NCI-H128 (cell line): ENCODE results near the gene CNNM4.
"Not testable (repeated sequence)": the region's sequence is repeated elsewhere in the genome, so short reads cannot be mapped to it uniquely, and the experiment has no call there.

ENCODE experiments used
- DNase-seq: peaks from one replicate; lab custom pipeline; 2025; ENCODE audit not compliant: unreplicated experiment; lab: John Stamatoyannopoulos, UW

CNNM4 gene

DNA sequence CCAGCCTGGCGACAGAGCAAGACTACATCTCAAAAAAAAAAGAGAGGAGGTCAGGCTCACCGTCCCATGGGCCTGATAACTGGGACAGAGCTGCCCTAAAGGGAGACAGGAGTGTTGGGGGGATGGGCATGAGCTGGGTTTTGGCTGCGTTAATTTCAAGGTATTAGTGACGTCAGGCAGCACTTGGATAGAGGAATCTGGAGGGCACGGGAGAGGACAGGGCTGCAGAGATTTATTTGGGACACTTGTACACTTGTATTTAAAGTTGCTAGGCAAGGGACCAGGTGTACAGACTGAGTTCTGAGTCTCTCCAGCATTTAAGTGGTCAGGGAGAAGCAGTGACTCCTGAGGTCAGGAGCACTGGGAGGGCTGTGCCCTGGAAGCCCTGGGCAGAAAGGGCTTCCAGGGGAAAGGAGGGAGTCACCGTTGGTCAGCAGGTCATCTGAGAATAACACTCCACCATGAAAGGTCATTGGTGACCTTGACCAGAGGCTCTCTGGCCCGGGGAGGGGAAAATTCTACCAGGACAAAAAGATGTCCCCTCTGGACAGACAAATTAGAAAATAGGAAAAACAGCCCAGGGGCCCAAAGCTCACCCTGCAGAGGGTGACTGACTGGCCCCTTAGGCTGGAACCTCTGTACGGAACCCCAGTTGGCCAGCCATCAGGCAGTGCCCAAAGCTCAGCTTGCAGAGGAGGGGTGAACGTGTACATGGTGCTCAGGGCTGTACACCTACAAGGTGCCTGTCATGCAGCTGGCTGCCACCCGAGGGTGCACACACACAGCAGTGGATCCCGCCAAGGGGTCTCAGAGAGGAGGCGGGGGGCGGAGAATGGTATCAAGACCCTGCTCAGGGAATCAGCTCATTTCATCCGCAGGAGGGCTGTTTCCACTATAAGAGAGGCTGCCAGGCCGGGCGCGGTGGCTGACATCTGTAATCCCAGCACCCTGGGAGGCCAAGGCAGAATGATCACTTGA, 32.4 kb downstream of the CNNM4 start:
- DNase-seq, result no peak

DNA sequence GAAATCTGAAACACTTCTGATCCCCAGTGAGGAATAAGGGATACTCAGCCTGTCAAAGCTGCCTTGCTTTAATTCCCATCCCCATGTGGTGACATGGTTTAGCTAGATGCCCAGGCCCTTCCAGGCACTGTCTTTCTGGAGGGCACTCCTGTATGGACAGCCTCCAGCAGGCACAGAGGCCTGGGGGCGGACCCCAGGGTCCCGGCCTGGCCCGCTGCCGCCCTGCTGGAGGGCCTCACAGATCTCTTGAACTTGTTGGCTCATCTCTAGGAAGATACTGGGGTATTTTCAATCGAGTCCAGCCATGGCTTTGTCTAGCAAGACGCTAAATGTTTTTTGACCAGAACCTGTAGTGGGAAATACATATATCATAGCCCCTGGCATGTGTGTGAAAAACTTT, 34.4 kb downstream of the CNNM4 start:
- DNase-seq, result no peak

GRCh38 chr2:96796497-96796896, 35.8 kb downstream of the CNNM4 start:
- not testable (repeated sequence) for DNase-seq

DNA sequence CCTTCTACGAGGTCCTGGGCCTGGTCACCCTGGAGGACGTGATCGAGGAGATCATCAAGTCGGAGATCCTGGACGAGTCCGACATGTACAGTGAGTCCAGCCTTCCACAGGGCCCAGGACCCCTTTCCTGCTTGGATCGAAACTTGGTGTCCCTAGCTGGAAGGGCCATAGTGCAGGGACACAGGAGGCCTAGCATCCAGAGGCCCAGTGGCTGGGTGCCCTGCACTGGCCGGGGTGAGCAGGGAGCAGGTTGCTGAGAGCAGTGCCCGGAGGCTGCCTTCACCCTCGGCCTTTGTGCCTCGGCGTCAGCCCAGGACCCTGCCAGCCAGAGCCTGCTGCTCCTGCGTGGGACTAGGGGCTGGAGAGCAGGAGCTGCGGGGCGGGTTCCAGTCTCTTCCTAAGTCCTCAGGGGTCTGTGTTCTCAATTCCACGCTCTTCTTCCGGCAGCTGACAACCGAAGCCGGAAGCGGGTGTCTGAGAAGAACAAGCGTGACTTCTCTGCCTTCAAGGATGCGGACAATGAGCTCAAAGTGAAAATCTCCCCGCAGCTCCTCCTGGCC, 36.4 kb downstream of the CNNM4 start:
- no peak for DNase-seq

DNA sequence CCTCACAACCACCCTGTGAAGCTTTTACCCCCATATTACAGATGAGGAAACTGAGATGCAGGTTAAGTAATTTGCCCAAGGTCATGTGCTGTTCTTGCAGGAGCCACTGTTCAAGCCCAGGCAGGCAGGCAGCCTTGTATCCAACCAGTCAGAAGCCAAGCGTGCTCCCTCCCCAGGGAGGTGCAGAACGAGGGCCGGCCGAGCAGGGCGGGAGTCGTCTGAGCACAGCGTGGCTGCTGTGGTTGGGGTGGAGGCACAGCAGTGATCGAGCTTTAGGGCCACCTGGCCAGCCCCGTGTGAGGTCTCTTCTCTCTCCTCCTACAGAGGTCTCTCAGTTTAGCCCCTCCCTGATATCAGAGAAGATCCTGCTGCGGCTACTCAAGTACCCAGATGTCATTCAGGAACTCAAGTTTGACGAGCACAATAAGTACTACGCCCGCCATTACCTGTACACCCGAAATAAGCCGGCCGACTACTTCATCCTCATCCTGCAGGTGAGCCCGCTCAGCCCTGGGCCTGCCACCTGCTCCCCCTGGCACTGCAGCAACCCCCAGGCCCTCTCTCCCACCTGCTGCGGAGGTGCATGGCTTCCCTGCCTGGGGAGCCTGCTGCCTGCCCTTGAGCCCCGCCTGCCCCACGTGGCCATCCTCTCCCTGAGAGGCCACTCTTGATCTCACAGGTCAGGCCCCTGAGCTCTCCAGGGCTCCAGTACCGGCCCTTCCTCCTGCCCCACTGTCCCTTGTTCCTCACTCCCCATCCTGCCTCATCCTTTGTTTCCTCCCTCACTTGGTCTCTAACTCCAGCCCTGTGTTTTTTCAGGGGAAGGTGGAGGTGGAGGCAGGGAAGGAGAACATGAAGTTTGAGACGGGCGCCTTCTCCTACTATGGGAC, 38.3 kb downstream of the CNNM4 start:
- DNase-seq, result no peak

DNA sequence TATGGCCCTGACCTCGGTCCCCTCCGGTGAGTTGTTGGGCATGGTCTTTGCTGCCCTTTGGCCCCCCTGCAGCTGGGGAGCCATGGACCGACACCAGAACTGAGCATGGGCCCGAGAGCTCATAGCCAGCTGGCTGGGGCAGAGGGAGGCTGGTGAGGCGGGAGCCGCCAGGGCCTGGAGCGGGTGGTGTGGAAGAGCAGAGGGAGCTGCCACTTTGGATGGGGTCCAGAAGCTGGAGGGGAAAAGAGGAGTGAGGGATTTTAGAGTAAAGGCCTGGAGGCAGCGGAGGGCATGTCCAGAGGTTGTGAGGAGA, 38.9 kb downstream of the CNNM4 start:
- DNase-seq, result no peak

GRCh38 chr2:96800061-96801004, 39.6 kb downstream of the CNNM4 start:
- DNase-seq, result no peak

DNA sequence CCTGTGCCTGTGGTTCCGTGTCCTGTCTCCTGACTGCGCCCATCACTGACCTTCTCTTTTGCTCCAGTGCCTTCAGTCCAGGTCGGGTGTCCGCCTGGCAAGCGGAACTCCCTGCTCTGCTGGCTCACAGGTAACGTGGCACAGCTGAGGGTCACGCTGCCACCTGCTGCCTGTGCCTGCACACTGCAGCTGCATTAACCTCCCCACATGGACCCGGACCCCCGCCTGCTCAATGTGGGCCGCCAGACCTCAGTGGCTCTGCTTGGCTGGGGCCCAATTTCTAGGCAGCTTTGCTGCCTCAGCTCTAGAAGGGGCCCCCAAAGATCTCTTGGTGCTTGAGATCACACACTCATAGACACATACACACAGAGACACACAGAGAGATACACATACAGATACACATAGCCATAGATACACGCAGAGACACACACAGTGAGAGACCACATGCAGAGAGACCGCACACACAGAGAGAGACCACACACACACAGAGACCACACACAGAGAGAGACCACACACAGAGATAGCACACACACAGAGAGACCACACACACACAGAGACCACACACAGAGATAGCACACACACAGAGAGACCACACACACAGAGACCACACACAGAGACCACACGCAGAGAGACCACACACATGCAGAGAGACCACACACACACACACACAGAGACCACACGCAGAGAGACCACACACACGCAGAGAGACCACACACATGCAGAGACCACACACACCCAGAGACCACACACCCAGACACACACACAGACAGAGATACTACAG, 40.5 kb downstream of the CNNM4 start:
- peak; percentile 25 for DNase-seq

DNA sequence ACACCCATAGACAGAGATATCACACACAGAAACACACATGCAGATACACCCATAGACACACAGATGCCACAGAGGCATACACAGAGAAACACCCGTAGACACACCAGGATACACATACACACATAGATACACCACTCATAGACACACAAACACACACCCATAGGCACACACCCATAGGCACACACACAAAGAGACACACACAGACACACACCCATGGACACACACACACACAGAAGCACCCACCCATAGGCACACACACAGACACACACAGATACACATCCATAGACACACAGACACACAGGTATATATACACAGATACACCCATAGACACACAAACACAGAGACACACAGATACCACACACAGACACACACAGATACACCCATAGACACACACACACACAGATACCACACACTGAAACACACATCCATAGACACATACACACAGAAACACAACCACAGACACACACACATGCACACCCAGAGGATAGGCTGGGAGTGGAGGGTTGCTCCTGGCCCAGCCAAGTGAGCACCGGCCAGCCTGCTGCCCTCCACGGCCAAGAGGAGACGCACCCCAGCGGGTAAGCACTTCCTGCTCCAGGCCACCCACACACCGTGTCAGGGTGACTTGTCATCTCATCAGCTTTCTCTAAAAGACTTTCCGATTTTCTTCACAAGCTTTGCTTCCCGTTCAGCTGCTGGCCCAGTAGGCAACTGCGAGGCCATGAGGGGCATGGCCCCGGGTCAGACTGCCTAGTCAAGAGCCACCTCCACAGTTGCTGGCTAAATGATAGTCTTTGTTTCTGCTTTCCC, 41.3 kb downstream of the CNNM4 start:
- DNase-seq, result no peak

DNA sequence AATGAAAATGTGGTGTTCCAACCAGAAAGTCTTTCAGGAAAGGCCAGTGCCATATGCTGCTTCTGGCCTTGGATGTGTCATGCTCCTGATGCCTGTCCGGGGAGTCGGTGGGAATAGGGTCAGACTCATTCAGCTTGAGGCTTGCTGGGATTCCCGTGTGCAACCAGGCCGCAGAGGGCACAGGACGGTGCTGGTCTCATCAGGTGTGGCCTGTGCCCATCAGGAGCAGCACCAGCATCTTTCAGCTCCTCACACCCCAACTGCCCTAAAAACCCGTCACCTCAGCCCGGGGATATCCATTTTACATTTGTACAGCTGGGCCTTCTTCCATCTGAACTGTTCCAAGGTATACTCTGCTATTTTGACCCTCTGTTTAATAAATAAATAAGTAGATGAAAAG, 42.0 kb downstream of the CNNM4 start:
- no peak for DNase-seq

GRCh38 chr2:96804986-96805385, 44.3 kb downstream of the CNNM4 start:
- no peak for DNase-seq

- not testable (repeated sequence) for DNase-seq
Measured at GRCh38 chr2:96805946-96806345, 45.2 kb downstream of the CNNM4 start.

DNA sequence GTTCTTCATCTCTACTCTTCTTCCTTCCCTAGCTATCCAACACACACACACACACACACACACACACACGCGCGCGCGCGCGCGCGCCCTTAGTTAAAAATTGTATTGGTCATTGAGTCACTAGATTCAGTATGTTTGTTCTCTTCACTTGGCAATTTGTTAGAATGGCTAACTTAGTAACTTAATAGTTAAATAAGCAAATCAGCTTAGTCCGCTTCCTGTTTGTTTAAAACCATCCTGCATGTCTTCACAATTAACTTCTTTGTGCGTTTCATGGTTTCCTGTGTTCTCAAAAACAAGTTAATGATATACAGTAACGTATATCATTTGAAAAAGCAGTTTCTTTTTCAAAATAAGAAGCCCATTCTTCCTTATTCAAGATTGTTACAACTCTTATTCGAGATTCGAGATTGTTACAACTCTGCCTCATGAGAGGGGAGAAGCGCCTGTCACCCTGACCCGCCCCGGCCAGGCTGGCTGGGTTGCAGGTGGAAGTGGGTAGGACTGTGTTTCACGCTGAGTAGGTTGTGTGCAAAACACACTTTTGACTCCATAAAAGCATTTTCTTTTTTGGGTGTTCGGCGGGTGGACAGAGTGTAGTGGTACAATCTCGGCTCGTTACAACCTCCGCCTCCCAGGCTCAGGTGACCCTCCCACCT, 45.9 kb downstream of the CNNM4 start:
- no peak for DNase-seq

GRCh38 chr2:96807127-96807471, 46.4 kb downstream of the CNNM4 start:
- DNase-seq, result no peak

DNA sequence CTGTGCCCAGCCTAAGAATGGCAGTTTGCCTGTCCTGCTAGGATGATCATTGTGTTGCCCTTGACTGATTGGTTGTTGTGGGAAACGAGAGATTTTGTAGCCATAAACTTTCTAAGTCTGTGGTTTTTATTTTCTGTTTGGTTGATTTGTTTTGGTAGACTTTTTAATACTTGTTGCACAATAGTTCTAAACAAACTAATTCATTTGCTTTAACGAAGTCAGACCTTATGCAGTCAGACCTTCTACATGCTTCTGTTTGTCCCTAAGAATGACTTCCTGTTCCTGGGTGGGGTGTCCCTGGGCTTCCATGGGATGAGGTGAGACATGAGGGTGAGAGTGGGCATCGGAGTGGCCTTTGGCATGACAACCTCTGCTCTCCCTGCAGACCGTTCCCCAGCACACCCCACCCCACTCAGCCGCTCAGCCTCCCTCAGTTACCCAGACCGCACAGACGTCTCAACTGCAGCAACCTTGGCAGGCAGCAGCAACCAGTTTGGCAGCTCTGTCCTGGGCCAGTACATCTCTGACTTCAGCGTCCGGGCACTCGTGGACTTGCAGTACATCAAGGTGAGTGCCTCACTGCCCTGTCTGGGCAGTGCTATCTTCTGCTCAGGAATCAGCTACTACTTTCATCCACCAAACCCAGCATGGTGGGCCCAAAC, 47.6 kb downstream of the CNNM4 start:
- DNase-seq, result no peak

DNA sequence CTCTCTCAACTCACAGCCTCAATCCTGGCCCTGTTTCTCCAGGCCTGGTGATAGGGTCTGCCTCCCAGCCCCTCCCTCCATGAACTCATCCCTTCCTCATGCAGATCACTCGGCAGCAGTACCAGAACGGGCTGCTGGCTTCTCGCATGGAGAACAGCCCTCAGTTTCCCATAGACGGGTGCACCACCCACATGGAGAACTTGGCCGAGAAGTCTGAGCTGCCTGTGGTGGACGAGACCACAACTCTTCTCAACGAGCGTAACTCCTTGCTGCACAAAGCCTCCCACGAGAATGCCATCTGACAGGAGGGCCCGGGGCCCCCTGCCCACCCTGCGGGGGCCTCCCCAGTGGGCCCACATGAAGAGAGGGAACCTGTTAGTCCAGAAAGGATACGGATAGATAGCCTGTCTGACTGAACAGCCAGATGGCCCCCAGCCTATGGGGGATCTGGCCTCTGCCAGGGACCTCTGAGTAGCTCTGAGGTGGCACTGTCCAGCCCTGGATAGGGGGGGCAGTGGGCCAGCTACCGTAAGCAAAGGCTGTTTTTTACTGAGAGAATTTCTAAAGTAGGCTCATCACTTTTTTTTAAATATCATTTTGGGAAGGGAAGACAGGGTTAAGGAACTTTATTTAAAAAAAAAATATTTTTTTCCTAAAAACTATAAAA, 48.6 kb downstream of the CNNM4 start:
- DNase-seq, result no peak

- no peak for DNase-seq
Measured at GRCh38 chr2:96809951-96810782, 49.5 kb downstream of the CNNM4 start.
